ENCODE data around the gene ECPAS. TPM values are rescaled to one million over a fixed set of nuclear protein-coding genes. Genes with fewer than 3 reads are reported as not detected.
A peak's percentile ranks its signal among the peaks of the same experiment; 100 is the strongest.

The ECPAS gene
- total RNA-seq, 1 experiment from 2014 or later = 123 TPM

- H3K9me3 ChIP-seq (ENCODE audit: insufficient read depth, low read depth) = no peaks in the 10 kb centered on the region
- no peaks in the 10 kb centered on the region for H3K36me3 ChIP-seq (ENCODE audit: low read depth)
- POLR2A ChIA-PET (ENCODE audit: unreplicated experiment) = no interaction called here
- BruUV-seq (replicated peaks) = no TSS peak
- no peak overlapping the region for H3K4me3 ChIP-seq
- CTCF ChIA-PET = no interaction called here
- TF ChIP-seq CTCF (conservative IDR thresholded peaks at IDR 0.05) = no peak
- no peak for TF ChIP-seq EZH2 (IDR thresholded peaks at IDR 0.05; ENCODE audit: low read depth)
- H3K4me1 ChIP-seq (replicated peaks; ENCODE audit: insufficient read depth) = no peaks in the 10 kb centered on the region
- peaks cover 49% of the 10 kb centered on the region for H4K20me1 ChIP-seq (ENCODE audit: insufficient read depth)
- no peak for DNase-seq
- no peak overlapping the region for H3K27ac ChIP-seq
- no peak overlapping the region for H2AFZ ChIP-seq
- H3K4me2 ChIP-seq = no peak overlapping the region
- no peaks in the 10 kb centered on the region for H3K9me2 ChIP-seq (ENCODE audit: insufficient read depth)
- intact Hi-C loops (cut with micrococcal nuclease; ENCODE audit: unreplicated experiment) = no loop called here
- H3K79me2 ChIP-seq (ENCODE audit: low read depth) = peaks cover 99% of the 10 kb centered on the region
- no peaks in the 10 kb centered on the region for H3K27me3 ChIP-seq (ENCODE audit: insufficient read depth, low read depth)
- peaks cover 4% of the 10 kb centered on the region; the same call in 1 of the 2 replicates for H3F3A ChIP-seq (ENCODE audit: insufficient read depth, low read depth)
Measured at GRCh38 chr9:111474385-111474784, 9.8 kb downstream of the ECPAS start.

GRCh38 chr9:111467778-111468367 lies 16.3 kb downstream of the ECPAS start:
- peaks cover 13% of the 10 kb centered on the region; the same call in 1 of the 2 replicates for H3F3A ChIP-seq (ENCODE audit: insufficient read depth, low read depth)

GRCh38 chr9:111463048-111463447 lies 21.1 kb downstream of the ECPAS start:
- intact Hi-C loops (cut with micrococcal nuclease; ENCODE audit: unreplicated experiment) = no loop called here
- H3K27ac ChIP-seq = no peak overlapping the region
- H4K20me1 ChIP-seq (ENCODE audit: insufficient read depth) = peaks cover 30% of the 10 kb centered on the region
- TF ChIP-seq CTCF (conservative IDR thresholded peaks at IDR 0.05) (no peak), EZH2 (IDR thresholded peaks at IDR 0.05; ENCODE audit: low read depth) (no peak)
- no peaks in the 10 kb centered on the region for H3K9me2 ChIP-seq (ENCODE audit: insufficient read depth)
- no peak overlapping the region for H3K4me2 ChIP-seq
- peaks cover 10% of the 10 kb centered on the region; the same call in 1 of the 2 replicates for H3F3A ChIP-seq (ENCODE audit: insufficient read depth, low read depth)
- H3K36me3 ChIP-seq (ENCODE audit: low read depth) = peaks cover 10% of the 10 kb centered on the region; the same call in 1 of the 2 replicates
- BruUV-seq (replicated peaks) = no TSS peak
- H3K79me2 ChIP-seq (ENCODE audit: low read depth) = peaks cover 96% of the 10 kb centered on the region
- no peak overlapping the region for H2AFZ ChIP-seq
- no peaks in the 10 kb centered on the region for H3K4me1 ChIP-seq (replicated peaks; ENCODE audit: insufficient read depth)
- ChIA-PET POLR2A (ENCODE audit: unreplicated experiment) (no interaction called here), CTCF (no interaction called here)
- no peaks in the 10 kb centered on the region for H3K27me3 ChIP-seq (ENCODE audit: insufficient read depth, low read depth)
- no peak for DNase-seq
- peaks cover 8% of the 10 kb centered on the region; the same call in 1 of the 2 replicates for H3K9me3 ChIP-seq (ENCODE audit: insufficient read depth, low read depth)
- no peak overlapping the region for H3K4me3 ChIP-seq

More at GRCh38 chr9:111467778-111468367, 16.3 kb downstream of the ECPAS start:
- H3K27me3 ChIP-seq (ENCODE audit: insufficient read depth, low read depth) = no peaks in the 10 kb centered on the region
- peak overlapping the region; percentile 19; the same call in 1 of the 2 replicates for H3K27ac ChIP-seq
- H3K4me1 ChIP-seq (replicated peaks; ENCODE audit: insufficient read depth) = no peaks in the 10 kb centered on the region
- 0 out of 2 replicates have a peak, but pooled peaks cover 3% of the 10 kb centered on the region for H3K36me3 ChIP-seq (ENCODE audit: low read depth)
- intact Hi-C loops (cut with micrococcal nuclease; ENCODE audit: unreplicated experiment) = no loop called here
- peaks cover 24% of the 10 kb centered on the region for H4K20me1 ChIP-seq (ENCODE audit: insufficient read depth)
- H3K9me3 ChIP-seq (ENCODE audit: insufficient read depth, low read depth) = peaks cover 3% of the 10 kb centered on the region; the same call in 1 of the 2 replicates
- BruUV-seq (replicated peaks) = no TSS peak
- CTCF ChIA-PET = interaction anchor here (0.5 kb wide), 1 partner anchor 1269 kb away, joined by 7 read pairs; no protein-coding TSS in a partner anchor
- DNase-seq = no peak
- no peak overlapping the region for H2AFZ ChIP-seq
- POLR2A ChIA-PET (ENCODE audit: unreplicated experiment) = no interaction called here
- H3K79me2 ChIP-seq (ENCODE audit: low read depth) = peaks cover 97% of the 10 kb centered on the region
- no peak for TF ChIP-seq CTCF (conservative IDR thresholded peaks at IDR 0.05)
- TF ChIP-seq EZH2 (IDR thresholded peaks at IDR 0.05; ENCODE audit: low read depth) = no peak
- H3K4me2 ChIP-seq = no peak overlapping the region
- H3K9me2 ChIP-seq (ENCODE audit: insufficient read depth) = no peaks in the 10 kb centered on the region
- no peak overlapping the region for H3K4me3 ChIP-seq

Measured in PC-9 (cell line).